HEK293 (cell line): Measurements from ENCODE around the gene TYROBP.

Experiments used
- CTCF ChIA-PET: fragments of 350-600 bp; formaldehyde crosslinking; extraction: SDS; loops from one replicate; lab custom pipeline; 2021; ENCODE audit warnings: antibody characterized with exemption; lab: Yijun Ruan, JAX
- POLR2A ChIA-PET: fragments of 300-600 bp; formaldehyde crosslinking; extraction: SDS; loops from one replicate; lab custom pipeline; 2020; ENCODE audit warnings: antibody characterized with exemption, inconsistent platforms; lab: Yijun Ruan, JAX
- H3K27ac ChIP-seq: fragments of 200-500 bp; sonication (Bioruptor generic); 2 replicates; pipeline ENCODE4 v1.5.1; 2014; ENCODE audit warnings: low read depth, low read length, control low read depth, inconsistent platforms; ENCODE audit errors: extremely low read depth
- H3K36me3 ChIP-seq, 2 experiments: fragments of 200-500 bp in 1 of 2; sonication (Bioruptor generic) in 1 of 2; 1 replicate in 1 of 2; 2 replicates in 1 of 2; pipeline ENCODE4 v1.5.1; 2014 to 2017; ENCODE audit warnings: inconsistent platforms in 2 of 2, low read length in 2 of 2; ENCODE audit not compliant: control insufficient read depth in 2 of 2, insufficient read depth in 1 of 2
- H3K4me1 ChIP-seq: fragments of 200-500 bp; sonication (Bioruptor generic); 2 replicates; pipeline ENCODE4 v1.5.1; 2014; ENCODE audit warnings: mild to moderate bottlenecking, low read length, inconsistent platforms; ENCODE audit not compliant: control insufficient read depth, insufficient read depth
- H3K4me3 ChIP-seq: 2 replicates; pipeline ENCODE4 v1.5.1; 2011; ENCODE audit warnings: low read depth, mild to moderate bottlenecking, control low read depth, low read length, moderate library complexity
- H3K9me3 ChIP-seq: fragments of 200-500 bp; sonication (Bioruptor generic); 2 replicates; pipeline ENCODE4 v1.5.1; 2014; ENCODE audit warnings: low read depth, low read length, inconsistent platforms; ENCODE audit not compliant: control insufficient read depth, insufficient read depth
- BCL11A ChIP-seq: fragments of 450-650 bp; formaldehyde crosslinking; IDR thresholded peaks from 2 replicates; pipeline ENCODE4 v1.5.1; 2016; ENCODE audit warnings: low read depth, missing biosample characterization, missing genetic modification characterization
- GLIS1 ChIP-seq: fragments of 450-650 bp; formaldehyde crosslinking; IDR thresholded peaks from 2 replicates; pipeline ENCODE4 v1.5.1; 2016; ENCODE audit warnings: missing biosample characterization, missing genetic modification characterization
- OVOL3 ChIP-seq: fragments of 450-650 bp; formaldehyde crosslinking; IDR thresholded peaks from 2 replicates; pipeline ENCODE4 v1.5.1; 2016; ENCODE audit warnings: missing biosample characterization, missing genetic modification characterization
- TSHZ1 ChIP-seq: fragments of 450-650 bp; formaldehyde crosslinking; IDR thresholded peaks from 2 replicates; pipeline ENCODE4 v1.5.1; 2016; ENCODE audit warnings: missing biosample characterization, missing genetic modification characterization, borderline replicate concordance
- ZBTB1 ChIP-seq: fragments of 450-650 bp; formaldehyde crosslinking; IDR thresholded peaks from 2 replicates; pipeline ENCODE4 v1.5.1; 2016; ENCODE audit warnings: missing biosample characterization, missing genetic modification characterization
- ZBTB11 ChIP-seq: fragments of 450-650 bp; formaldehyde crosslinking; conservative IDR thresholded peaks from 2 replicates; pipeline ENCODE4 v1.5.1; 2016; ENCODE audit warnings: low read depth, missing biosample characterization, missing genetic modification characterization
- ZBTB17 ChIP-seq: fragments of 450-650 bp; formaldehyde crosslinking; IDR thresholded peaks from 2 replicates; pipeline ENCODE4 v1.5.1; 2016; ENCODE audit warnings: missing biosample characterization, missing genetic modification characterization
- ZBTB20 ChIP-seq: fragments of 450-650 bp; formaldehyde crosslinking; IDR thresholded peaks from 2 replicates; pipeline ENCODE4 v1.5.1; 2016; ENCODE audit warnings: missing biosample characterization, missing genetic modification characterization
- ZNF2 ChIP-seq: fragments of 450-650 bp; formaldehyde crosslinking; IDR thresholded peaks from 2 replicates; pipeline ENCODE4 v1.5.1; 2016; ENCODE audit warnings: missing biosample characterization, missing genetic modification characterization
- ZNF274 ChIP-seq, 2 experiments: fragments of 200-500 bp in 1 of 2; fragments of 450-650 bp in 1 of 2; sonication (Bioruptor generic) in 1 of 2; formaldehyde crosslinking in 1 of 2; IDR thresholded peaks; 2 replicates each; pipeline versions ENCODE4 v1.5.1 to v1.6.1; 2014 to 2016; ENCODE audit warnings: borderline replicate concordance in 1 of 2, inconsistent platforms in 1 of 2, low read length in 1 of 2, missing biosample characterization in 1 of 2, missing genetic modification characterization in 1 of 2
- ZNF302 ChIP-seq: fragments of 450-650 bp; formaldehyde crosslinking; IDR thresholded peaks from 2 replicates; pipeline ENCODE4 v1.5.1; 2016; ENCODE audit warnings: missing biosample characterization, missing genetic modification characterization, low read depth
- ZNF341 ChIP-seq: fragments of 450-650 bp; formaldehyde crosslinking; IDR thresholded peaks from 2 replicates; pipeline ENCODE4; 2016; ENCODE audit warnings: low read depth, missing biosample characterization, missing genetic modification characterization
- ZNF366 ChIP-seq: fragments of 450-650 bp; formaldehyde crosslinking; conservative IDR thresholded peaks from 2 replicates; pipeline ENCODE4 v1.5.1; 2016; ENCODE audit warnings: missing biosample characterization, missing genetic modification characterization
- ZNF404 ChIP-seq: fragments of 450-650 bp; formaldehyde crosslinking; IDR thresholded peaks from 2 replicates; pipeline ENCODE4 v1.5.1; 2017; ENCODE audit warnings: missing biosample characterization, missing genetic modification characterization
- ZNF585B ChIP-seq: fragments of 450-650 bp; formaldehyde crosslinking; IDR thresholded peaks from 2 replicates; pipeline ENCODE4 v1.5.1; 2016; ENCODE audit warnings: missing biosample characterization, missing genetic modification characterization
- ZNF621 ChIP-seq: fragments of 450-650 bp; formaldehyde crosslinking; IDR thresholded peaks from 2 replicates; pipeline ENCODE4 v1.5.1; 2017; ENCODE audit warnings: missing biosample characterization, missing genetic modification characterization
- ZNF629 ChIP-seq: fragments of 450-650 bp; formaldehyde crosslinking; IDR thresholded peaks from 2 replicates; pipeline ENCODE4 v1.5.1; 2017; ENCODE audit warnings: missing biosample characterization, missing genetic modification characterization
- ZNF670 ChIP-seq: fragments of 450-650 bp; formaldehyde crosslinking; IDR thresholded peaks from 2 replicates; pipeline ENCODE4 v1.5.1; 2016; ENCODE audit warnings: missing biosample characterization, missing genetic modification characterization, low read depth
- ZNF776 ChIP-seq: fragments of 450-650 bp; formaldehyde crosslinking; IDR thresholded peaks from 2 replicates; pipeline ENCODE4 v1.5.0; 2017; ENCODE audit warnings: missing biosample characterization, missing genetic modification characterization, borderline replicate concordance
- ZXDB ChIP-seq: fragments of 450-650 bp; formaldehyde crosslinking; IDR thresholded peaks from 2 replicates; pipeline ENCODE4 v1.5.1; 2016; ENCODE audit warnings: missing biosample characterization, missing genetic modification characterization
- TF ChIP-seq, protein P1 (sequence below): fragments of 450-650 bp; formaldehyde crosslinking; IDR thresholded peaks from 2 replicates; pipeline ENCODE4 v1.5.1; 2016; ENCODE audit warnings: missing biosample characterization, missing genetic modification characterization
- TF ChIP-seq, protein P2 (sequence below): fragments of 450-650 bp; formaldehyde crosslinking; IDR thresholded peaks from 2 replicates; pipeline ENCODE4 v1.5.1; 2016; ENCODE audit warnings: missing biosample characterization, missing genetic modification characterization

Gene TYROBP

GRCh38 chr19:35937345-35938281 is 29.5 kb upstream of the TYROBP start (continued):
- TF ChIP-seq TSHZ1 (tag by site-specific recombination) (no peak; the same call in 1 of the 2 replicates), BCL11A (tag by site-specific recombination) (peak; percentile 62; the same call in 1 of the 2 replicates), GLIS1 (no peak), ZBTB20 (tag by site-specific recombination) (no peak), ZBTB17 (tag by site-specific recombination) (peak; percentile 63), ZNF341 (tag by site-specific recombination) (no peak)
- TF ChIP-seq, protein P1, sequence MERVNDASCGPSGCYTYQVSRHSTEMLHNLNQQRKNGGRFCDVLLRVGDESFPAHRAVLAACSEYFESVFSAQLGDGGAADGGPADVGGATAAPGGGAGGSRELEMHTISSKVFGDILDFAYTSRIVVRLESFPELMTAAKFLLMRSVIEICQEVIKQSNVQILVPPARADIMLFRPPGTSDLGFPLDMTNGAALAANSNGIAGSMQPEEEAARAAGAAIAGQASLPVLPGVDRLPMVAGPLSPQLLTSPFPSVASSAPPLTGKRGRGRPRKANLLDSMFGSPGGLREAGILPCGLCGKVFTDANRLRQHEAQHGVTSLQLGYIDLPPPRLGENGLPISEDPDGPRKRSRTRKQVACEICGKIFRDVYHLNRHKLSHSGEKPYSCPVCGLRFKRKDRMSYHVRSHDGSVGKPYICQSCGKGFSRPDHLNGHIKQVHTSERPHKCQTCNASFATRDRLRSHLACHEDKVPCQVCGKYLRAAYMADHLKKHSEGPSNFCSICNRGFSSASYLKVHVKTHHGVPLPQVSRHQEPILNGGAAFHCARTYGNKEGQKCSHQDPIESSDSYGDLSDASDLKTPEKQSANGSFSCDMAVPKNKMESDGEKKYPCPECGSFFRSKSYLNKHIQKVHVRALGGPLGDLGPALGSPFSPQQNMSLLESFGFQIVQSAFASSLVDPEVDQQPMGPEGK (tag by site-specific recombination): no peak
- TF ChIP-seq, all 188 proteins: peak for 11

DNA sequence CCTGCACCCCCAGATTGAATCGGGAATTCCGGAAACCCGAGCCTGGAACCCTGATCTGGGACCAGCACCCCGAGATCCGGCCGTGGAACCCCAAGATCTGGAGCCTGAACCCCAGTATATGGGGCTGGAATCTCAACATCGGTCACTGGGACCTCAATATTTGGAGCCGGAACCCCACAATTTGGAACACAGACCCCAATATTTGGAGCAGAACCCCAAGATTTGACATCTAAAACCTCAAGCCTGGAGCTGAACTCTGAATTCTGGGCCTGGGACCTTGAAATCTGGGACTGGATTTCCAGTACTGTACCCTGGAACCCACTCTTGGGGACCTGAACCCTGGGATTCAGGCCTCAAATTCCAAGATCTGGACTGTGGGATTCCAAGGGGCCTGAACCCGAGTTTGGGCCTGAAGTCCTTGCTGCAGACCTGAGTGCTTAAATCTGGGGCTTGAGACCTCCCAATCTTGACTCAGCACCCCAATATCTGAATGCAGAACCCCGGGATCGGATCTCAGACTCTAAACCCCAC is 28.7 kb upstream of the TYROBP start:
- H3K4me3 ChIP-seq: peak overlapping the region; percentile 49
- POLR2A ChIA-PET: interaction anchor here (1.3 kb wide), 1 partner anchor 12 kb away, joined by 4 read pairs; no protein-coding TSS in a partner anchor
- no peaks in the 10 kb centered on the region; the same call in 1 of the 2 replicates for H3K9me3 ChIP-seq
- peak overlapping the region; percentile 78; the same call in 1 of the 2 replicates for H3K27ac ChIP-seq
- H3K4me1 ChIP-seq: peaks cover 26% of the 10 kb centered on the region
- H3K36me3 ChIP-seq: peaks cover 20 to 34% of the 10 kb centered on the region in 2 experiments
- CTCF ChIA-PET: interaction anchor here (0.5 to 1.6 kb wide), 4 partner anchors 9 to 92 kb away, joined by 3 to 9 read pairs (median 4); no protein-coding TSS in a partner anchor
- TF ChIP-seq ZNF629 (tag by site-specific recombination) (peak; percentile 18; the same call in 1 of the 2 replicates), ZNF621 (no peak), ZNF366 (no peak), ZNF404 (tag by site-specific recombination) (no peak), ZNF670 (no peak), ZNF2 (tag by site-specific recombination) (no peak; the same call in 1 of the 2 replicates), ZNF585B (tag by site-specific recombination) (no peak), ZNF274 (IDR thresholded peaks at IDR 0.05; ENCODE audit: low read length) (no peak), ZNF274 (tag by site-specific recombination; IDR thresholded peaks at IDR 0.05; ENCODE audit: borderline replicate concordance) (no peak), ZNF776 (no peak), OVOL3 (tag by site-specific recombination) (no peak), ZXDB (tag by site-specific recombination) (peak; percentile 26; the same call in 1 of the 2 replicates), ZBTB1 (no peak), ZNF302 (no peak), ZBTB11 (tag by site-specific recombination) (0 out of 2 replicates have a peak, but pooled peaks have one; percentile 9)
- TF ChIP-seq, protein P2, sequence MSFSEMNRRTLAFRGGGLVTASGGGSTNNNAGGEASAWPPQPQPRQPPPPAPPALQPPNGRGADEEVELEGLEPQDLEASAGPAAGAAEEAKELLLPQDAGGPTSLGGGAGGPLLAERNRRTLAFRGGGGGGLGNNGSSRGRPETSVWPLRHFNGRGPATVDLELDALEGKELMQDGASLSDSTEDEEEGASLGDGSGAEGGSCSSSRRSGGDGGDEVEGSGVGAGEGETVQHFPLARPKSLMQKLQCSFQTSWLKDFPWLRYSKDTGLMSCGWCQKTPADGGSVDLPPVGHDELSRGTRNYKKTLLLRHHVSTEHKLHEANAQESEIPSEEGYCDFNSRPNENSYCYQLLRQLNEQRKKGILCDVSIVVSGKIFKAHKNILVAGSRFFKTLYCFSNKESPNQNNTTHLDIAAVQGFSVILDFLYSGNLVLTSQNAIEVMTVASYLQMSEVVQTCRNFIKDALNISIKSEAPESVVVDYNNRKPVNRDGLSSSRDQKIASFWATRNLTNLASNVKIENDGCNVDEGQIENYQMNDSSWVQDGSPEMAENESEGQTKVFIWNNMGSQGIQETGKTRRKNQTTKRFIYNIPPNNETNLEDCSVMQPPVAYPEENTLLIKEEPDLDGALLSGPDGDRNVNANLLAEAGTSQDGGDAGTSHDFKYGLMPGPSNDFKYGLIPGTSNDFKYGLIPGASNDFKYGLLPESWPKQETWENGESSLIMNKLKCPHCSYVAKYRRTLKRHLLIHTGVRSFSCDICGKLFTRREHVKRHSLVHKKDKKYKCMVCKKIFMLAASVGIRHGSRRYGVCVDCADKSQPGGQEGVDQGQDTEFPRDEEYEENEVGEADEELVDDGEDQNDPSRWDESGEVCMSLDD (tag by site-specific recombination): peak; percentile 100
